ENCODE measurements around the gene JPH3.

Gene JPH3

DNA sequence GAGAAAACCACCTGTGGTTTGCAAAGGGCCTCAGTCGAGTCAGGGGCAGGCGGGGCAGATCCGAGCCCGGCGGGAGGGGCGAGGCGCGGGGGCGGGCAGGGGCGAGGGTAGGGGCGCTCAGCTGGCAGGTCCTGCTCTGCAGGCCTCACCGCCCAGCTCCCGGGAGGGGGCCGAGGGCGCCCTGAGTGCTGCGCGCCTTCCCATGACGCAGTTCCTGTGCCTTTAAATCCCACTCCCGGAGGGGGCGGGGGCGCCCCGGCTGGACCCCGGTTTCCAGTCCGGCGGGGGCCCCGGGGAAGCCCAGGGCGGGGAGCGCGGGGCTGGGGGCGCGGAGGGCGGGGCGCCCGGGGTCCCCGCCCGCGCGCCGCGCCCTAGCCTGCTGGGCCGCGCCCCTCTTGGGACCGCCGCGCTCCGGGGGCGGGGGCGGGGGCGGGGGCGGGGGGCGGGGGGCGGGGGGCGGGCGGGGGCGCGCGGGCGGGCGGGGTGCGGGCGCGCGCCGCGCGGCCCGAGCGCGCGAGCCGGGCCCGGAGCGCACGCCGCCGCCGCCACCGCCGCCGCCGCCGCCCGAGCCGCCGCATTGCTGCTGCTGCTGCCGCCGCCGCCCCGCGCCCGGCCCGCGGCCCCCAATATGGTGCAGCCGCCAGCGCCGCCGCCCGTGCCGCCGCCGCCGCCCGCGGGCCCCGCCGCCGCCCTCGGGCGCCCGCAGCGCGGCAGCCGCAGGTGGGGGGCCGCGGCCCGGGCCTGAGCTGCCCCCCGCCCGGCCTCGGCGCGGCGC lies at the start of gene JPH3:
TSS of gene JPH3 (plus strand) at position 508 of the 775 bp plus-strand sequence. CDS start 639 bp downstream, outside the sequence.
- H3K27ac ChIP-seq = no peak within 1 kb of the TSS
- H3K27me3 ChIP-seq (replicated peaks) = peaks cover 62% of the 10 kb centered on the region
- no peak within 1 kb of the TSS for H3K4me3 ChIP-seq (ENCODE audit: low read depth, low read length)
- DNase-seq = no peak
- H3K36me3 ChIP-seq (replicated peaks) = no peaks in the 10 kb centered on the region
- in situ Hi-C loops (cut with HindIII; ENCODE audit: low pct_ligation_motif_present, low sequenced_read_pairs) = no loop called here
- no peak for TF ChIP-seq CTCF (IDR thresholded peaks at IDR 0.05; ENCODE audit: low read depth, low read length, missing control alignments)

DNA sequence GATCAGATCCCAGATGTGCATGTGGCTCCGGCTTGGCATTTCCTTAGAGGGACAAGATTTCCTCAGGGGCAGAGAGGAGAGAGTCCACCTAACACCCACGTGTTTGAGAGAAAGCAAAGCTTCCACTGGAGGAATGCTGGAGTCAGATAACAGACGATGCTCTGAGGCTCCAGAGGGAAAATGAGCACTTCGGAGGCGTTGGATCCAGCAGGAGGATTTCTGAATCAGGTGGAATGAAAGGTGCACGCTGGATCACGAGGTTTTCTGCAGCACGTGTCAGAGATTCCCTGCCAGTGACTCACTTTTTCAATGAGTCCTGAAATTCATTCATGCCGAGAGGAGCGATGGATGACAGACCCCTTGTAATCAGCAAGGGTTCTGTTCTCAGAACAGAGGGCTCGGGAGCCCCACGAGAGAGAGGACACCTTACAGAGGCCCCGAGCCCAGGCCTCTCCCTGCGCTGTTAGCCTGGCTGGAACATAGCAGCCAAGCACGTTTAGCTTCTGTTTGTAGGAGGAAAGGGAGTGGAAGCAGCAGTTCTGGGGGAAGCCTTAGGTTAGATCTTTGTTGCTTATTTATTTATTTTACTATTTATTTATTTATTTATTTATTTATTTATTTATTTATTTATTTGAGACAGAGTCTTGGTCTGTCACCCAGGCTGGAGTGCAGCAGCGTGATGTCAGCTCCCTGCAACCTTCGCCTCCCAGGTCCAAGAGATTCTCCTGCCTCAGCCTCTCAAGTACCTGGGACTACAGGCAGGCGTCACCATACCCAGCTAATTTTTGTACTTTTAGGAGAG lies 49.3 kb upstream of the JPH3 start:
- no peak for DNase-seq
- in situ Hi-C loops (cut with HindIII; ENCODE audit: low pct_ligation_motif_present, low sequenced_read_pairs) = no loop called here
- no peak overlapping the region for H3K4me3 ChIP-seq (ENCODE audit: low read depth, low read length)

GRCh38 chr16:87554754-87555427 lies 47.4 kb upstream of the JPH3 start:
- H3K4me3 ChIP-seq (ENCODE audit: low read depth, low read length) = no peak overlapping the region
- no peak overlapping the region for H3K27ac ChIP-seq
- no peak for TF ChIP-seq CTCF (IDR thresholded peaks at IDR 0.05; ENCODE audit: low read depth, low read length, missing control alignments)
- in situ Hi-C loops (cut with HindIII; ENCODE audit: low pct_ligation_motif_present, low sequenced_read_pairs) = no loop called here
- no peak for DNase-seq
- H3K27me3 ChIP-seq (replicated peaks) = no peaks in the 10 kb centered on the region
- H3K36me3 ChIP-seq (replicated peaks) = no peaks in the 10 kb centered on the region

More for the DNA sequence above, 49.3 kb upstream of the JPH3 start:
- H3K27ac ChIP-seq = no peak overlapping the region
- no peak for TF ChIP-seq CTCF (IDR thresholded peaks at IDR 0.05; ENCODE audit: low read depth, low read length, missing control alignments)
- no peaks in the 10 kb centered on the region for H3K27me3 ChIP-seq (replicated peaks)
- H3K36me3 ChIP-seq (replicated peaks) = no peaks in the 10 kb centered on the region

DNA sequence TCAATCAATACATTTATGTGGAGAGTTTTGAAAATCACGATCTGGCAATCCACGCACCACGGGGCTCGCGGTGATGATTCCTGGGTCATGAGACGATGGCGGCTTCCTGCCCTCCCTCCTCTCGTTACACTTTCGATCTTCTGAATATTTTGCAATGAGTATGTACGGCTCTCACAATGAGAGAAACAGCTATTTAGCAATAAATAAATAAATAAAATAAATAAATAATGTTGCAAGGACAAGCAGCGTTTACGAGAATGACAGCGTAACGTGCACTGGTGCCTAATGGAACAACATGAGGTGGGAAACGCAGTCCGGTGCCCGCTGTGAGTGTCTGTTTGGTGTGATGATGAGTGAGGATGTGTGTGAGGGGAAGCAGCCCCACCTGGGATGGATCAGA lies 46.7 kb upstream of the JPH3 start:
- Histone ChIP-seq H3K36me3 (replicated peaks) (no peaks in the 10 kb centered on the region), H3K4me3 (ENCODE audit: low read depth, low read length) (no peak overlapping the region), H3K27me3 (replicated peaks) (no peaks in the 10 kb centered on the region), H3K27ac (no peak overlapping the region)
- in situ Hi-C loops (cut with HindIII; ENCODE audit: low pct_ligation_motif_present, low sequenced_read_pairs) = no loop called here
- no peak for TF ChIP-seq CTCF (IDR thresholded peaks at IDR 0.05; ENCODE audit: low read depth, low read length, missing control alignments)
- DNase-seq = no peak

DNA sequence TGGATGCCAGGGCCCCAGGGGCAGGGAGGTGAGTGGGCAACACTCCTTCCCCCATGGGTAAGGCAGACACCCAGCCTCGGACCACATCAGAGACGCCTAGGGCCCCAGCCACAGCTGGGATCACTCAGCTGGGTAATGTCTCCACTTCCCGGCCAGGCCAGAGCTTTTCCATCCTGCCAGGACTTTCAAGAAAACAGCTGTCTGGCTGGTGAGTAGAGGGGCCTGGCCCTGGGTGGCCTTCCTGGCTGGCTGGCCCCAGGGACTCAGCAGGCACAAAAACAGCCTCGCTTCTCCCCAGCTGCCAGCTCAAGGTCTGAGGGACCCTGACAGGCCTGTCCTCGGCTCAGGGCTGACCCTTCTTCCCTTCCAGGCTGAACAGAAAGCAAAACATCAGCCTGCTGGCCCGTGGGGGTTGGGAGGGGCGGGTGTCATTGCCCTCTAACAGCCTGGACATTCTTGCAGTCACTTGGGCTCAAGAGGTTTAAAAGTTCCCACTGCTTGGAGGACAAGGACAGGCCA lies 45.3 kb upstream of the JPH3 start:
- Histone ChIP-seq H3K27ac (no peak overlapping the region), H3K4me3 (ENCODE audit: low read depth, low read length) (no peak overlapping the region), H3K36me3 (replicated peaks) (no peaks in the 10 kb centered on the region), H3K27me3 (replicated peaks) (no peaks in the 10 kb centered on the region)
- TF ChIP-seq CTCF (IDR thresholded peaks at IDR 0.05; ENCODE audit: low read depth, low read length, missing control alignments) = no peak
- in situ Hi-C loops (cut with HindIII; ENCODE audit: low pct_ligation_motif_present, low sequenced_read_pairs) = no loop called here
- DNase-seq = no peak

All from brain microvascular endothelial cell (primary cell).